ENCODE results near the gene KLHL29. TPM values are rescaled to one million over a fixed set of nuclear protein-coding genes. Genes with fewer than 3 reads are reported as not detected.

Gene KLHL29
- total RNA-seq, 1 experiment from 2014 or later, result 12.2 TPM

GRCh38 chr2:23456396-23456795 is 71.4 kb downstream of the KLHL29 start:
- ChIA-PET CTCF (no interaction called here), POLR2A (ENCODE audit: low non-redundant PET) (no interaction called here)
- peaks cover 12% of the 10 kb centered on the region for H3K4me1 ChIP-seq (ENCODE audit: insufficient read depth, low read length, poor library complexity, severe bottlenecking)
- TF ChIP-seq EZH2 (IDR thresholded peaks at IDR 0.05; ENCODE audit: borderline replicate concordance, low read depth, low read length, poor library complexity, severe bottlenecking) (no peak), CTCF (conservative IDR thresholded peaks at IDR 0.05; ENCODE audit: low read depth, low read length) (no peak)
- no peak for DNase-seq (ENCODE audit: low spot score)
- no peaks in the 10 kb centered on the region for H3K9me3 ChIP-seq (ENCODE audit: low read depth, low read length, poor library complexity, severe bottlenecking)
- H3K27ac ChIP-seq (ENCODE audit: low read depth, low read length, poor library complexity, severe bottlenecking), result no peak overlapping the region
- H3K27me3 ChIP-seq (replicated peaks; ENCODE audit: insufficient read depth, low read depth, low read length, poor library complexity), result no peaks in the 10 kb centered on the region
- no peaks in the 10 kb centered on the region for H3K36me3 ChIP-seq (ENCODE audit: insufficient read depth, low read length, poor library complexity, severe bottlenecking)
- no TSS peak for BruUV-seq (replicated peaks)
- intact Hi-C loops (cut with micrococcal nuclease; ENCODE audit: unreplicated experiment), result no loop called here
- H3K4me3 ChIP-seq (ENCODE audit: low read depth, low read length, poor library complexity, severe bottlenecking), result no peak overlapping the region

- ChIA-PET CTCF (no interaction called here), POLR2A (ENCODE audit: low non-redundant PET) (no interaction called here)
- Histone ChIP-seq H3K4me1 (ENCODE audit: insufficient read depth, low read length, poor library complexity, severe bottlenecking) (peaks cover 12% of the 10 kb centered on the region), H3K27ac (ENCODE audit: low read depth, low read length, poor library complexity, severe bottlenecking) (no peak overlapping the region), H3K9me3 (ENCODE audit: low read depth, low read length, poor library complexity, severe bottlenecking) (no peaks in the 10 kb centered on the region), H3K4me3 (ENCODE audit: low read depth, low read length, poor library complexity, severe bottlenecking) (no peak overlapping the region), H3K27me3 (replicated peaks; ENCODE audit: insufficient read depth, low read depth, low read length, poor library complexity) (no peaks in the 10 kb centered on the region), H3K36me3 (ENCODE audit: insufficient read depth, low read length, poor library complexity, severe bottlenecking) (no peaks in the 10 kb centered on the region)
- TF ChIP-seq EZH2 (IDR thresholded peaks at IDR 0.05; ENCODE audit: borderline replicate concordance, low read depth, low read length, poor library complexity, severe bottlenecking) (no peak), CTCF (conservative IDR thresholded peaks at IDR 0.05; ENCODE audit: low read depth, low read length) (no peak)
- no peak for DNase-seq (ENCODE audit: low spot score)
- BruUV-seq (replicated peaks), result no TSS peak
- intact Hi-C loops (cut with micrococcal nuclease; ENCODE audit: unreplicated experiment), result no loop called here
Measured at GRCh38 chr2:23456881-23457760, 72.1 kb downstream of the KLHL29 start.

GRCh38 chr2:23457990-23458682 is 73.2 kb downstream of the KLHL29 start:
- CTCF ChIA-PET, result no interaction called here

More at GRCh38 chr2:23457990-23458682, 73.2 kb downstream of the KLHL29 start:
- H3K4me3 ChIP-seq (ENCODE audit: low read depth, low read length, poor library complexity, severe bottlenecking), result no peak overlapping the region
- DNase-seq (ENCODE audit: low spot score), result no peak
- no peaks in the 10 kb centered on the region for H3K27me3 ChIP-seq (replicated peaks; ENCODE audit: insufficient read depth, low read depth, low read length, poor library complexity)
- no peak for TF ChIP-seq EZH2 (IDR thresholded peaks at IDR 0.05; ENCODE audit: borderline replicate concordance, low read depth, low read length, poor library complexity, severe bottlenecking)
- TF ChIP-seq CTCF (conservative IDR thresholded peaks at IDR 0.05; ENCODE audit: low read depth, low read length), result no peak
- POLR2A ChIA-PET (ENCODE audit: low non-redundant PET), result no interaction called here
- H3K27ac ChIP-seq (ENCODE audit: low read depth, low read length, poor library complexity, severe bottlenecking), result no peak overlapping the region
- intact Hi-C loops (cut with micrococcal nuclease; ENCODE audit: unreplicated experiment), result no loop called here
- no peaks in the 10 kb centered on the region for H3K9me3 ChIP-seq (ENCODE audit: low read depth, low read length, poor library complexity, severe bottlenecking)
- H3K36me3 ChIP-seq (ENCODE audit: insufficient read depth, low read length, poor library complexity, severe bottlenecking), result no peaks in the 10 kb centered on the region
- BruUV-seq (replicated peaks), result no TSS peak
- H3K4me1 ChIP-seq (ENCODE audit: insufficient read depth, low read length, poor library complexity, severe bottlenecking), result peaks cover 3% of the 10 kb centered on the region
